GM18511 (cell line): Measurements from ENCODE around the gene RPL13.
"Not testable (repeated sequence)": the region's sequence is repeated elsewhere in the genome, so short reads cannot be mapped to it uniquely, and the experiment has no call there.

ENCODE experiments used
- ATAC-seq: cut with Tn5 transposase; IDR thresholded peaks from one replicate; pipeline ENCODE4 v1.9.1; 2021; ENCODE audit warnings: mild to moderate bottlenecking, moderate library complexity; ENCODE audit not compliant: unreplicated experiment

Gene RPL13

DNA sequence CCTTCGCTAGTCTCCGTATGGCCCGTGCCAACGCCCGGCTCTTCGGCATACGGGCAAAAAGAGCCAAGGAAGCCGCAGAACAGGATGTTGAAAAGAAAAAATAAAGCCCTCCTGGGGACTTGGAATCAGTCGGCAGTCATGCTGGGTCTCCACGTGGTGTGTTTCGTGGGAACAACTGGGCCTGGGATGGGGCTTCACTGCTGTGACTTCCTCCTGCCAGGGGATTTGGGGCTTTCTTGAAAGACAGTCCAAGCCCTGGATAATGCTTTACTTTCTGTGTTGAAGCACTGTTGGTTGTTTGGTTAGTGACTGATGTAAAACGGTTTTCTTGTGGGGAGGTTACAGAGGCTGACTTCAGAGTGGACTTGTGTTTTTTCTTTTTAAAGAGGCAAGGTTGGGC is 2.5 kb downstream of the RPL13 start:
- ATAC-seq = no peak

DNA sequence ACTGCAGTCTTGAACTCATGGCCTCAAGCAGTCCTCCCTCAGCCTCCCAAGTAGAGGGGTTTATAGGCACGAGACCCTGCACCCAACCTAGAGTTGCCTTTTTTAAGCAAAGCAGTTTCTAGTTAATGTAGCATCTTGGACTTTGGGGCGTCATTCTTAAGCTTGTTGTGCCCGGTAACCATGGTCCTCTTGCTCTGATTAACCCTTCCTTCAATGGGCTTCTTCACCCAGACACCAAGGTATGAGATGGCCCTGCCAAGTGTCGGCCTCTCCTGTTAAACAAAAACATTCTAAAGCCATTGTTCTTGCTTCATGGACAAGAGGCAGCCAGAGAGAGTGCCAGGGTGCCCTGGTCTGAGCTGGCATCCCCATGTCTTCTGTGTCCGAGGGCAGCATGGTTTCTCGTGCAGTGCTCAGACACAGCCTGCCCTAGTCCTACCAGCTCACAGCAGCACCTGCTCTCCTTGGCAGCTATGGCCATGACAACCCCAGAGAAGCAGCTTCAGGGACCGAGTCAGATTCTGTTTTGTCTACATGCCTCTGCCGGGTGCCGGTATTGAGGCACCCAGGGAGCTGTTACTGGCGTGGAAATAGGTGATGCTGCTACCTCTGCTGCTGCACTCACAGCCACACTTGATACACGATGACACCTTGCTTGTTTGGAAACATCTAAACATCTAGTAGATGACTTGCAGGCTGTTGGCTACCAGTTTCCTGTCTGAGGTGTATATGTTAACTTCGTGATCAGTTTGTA is 3.3 kb downstream of the RPL13 start:
- no peak for ATAC-seq

DNA sequence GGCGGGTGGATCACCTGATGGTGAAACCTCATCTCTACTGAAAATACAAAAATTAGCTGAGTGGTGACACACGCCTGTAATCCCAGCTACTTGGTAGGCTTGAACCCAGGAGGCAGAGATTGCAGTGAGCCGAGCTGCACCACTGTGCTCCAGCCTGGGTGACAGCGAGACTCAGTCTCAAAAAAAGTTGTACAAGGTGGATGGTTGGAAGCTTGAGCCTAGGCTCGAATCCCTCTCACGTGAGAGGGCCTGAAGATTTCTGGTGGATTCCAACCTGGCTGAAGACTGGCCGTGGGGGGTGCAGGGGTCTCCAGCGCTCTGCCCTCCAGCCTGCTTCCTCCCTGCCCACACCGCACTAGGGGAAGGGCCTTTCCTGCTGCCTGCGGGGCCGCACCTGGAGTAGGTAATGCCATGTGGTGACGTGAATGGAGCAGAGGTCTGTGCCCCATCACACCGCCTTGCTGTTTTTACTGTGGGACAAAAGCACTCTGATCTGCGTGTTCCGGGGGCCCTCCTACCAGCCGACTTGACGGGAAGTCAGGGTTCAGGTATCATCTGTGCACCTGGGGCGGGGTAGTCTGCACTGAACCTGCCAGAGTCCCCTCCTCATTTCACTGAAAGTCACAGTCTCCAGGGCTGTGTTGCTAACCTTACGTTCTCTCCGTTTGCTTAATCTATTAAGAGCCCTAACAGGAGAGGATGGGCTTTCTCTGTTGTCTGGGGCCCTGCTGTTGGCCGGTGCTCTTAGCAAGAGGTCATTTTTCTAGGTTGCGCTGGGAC is 4.2 kb downstream of the RPL13 start:
- no peak for ATAC-seq

DNA sequence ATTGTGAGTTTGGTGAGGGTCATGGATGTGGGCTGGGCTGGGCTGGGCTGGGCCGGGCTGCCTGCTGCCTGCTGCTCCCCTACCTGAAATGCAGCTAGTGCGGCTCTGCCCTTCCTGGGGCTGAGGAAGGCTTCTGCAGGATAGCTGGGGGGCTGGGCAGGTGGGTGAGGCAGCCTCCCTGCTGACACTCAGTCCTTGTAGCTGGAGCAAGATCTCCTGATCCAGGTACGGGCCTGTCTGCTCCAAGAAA is 4.7 kb downstream of the RPL13 start:
- no peak for ATAC-seq

DNA sequence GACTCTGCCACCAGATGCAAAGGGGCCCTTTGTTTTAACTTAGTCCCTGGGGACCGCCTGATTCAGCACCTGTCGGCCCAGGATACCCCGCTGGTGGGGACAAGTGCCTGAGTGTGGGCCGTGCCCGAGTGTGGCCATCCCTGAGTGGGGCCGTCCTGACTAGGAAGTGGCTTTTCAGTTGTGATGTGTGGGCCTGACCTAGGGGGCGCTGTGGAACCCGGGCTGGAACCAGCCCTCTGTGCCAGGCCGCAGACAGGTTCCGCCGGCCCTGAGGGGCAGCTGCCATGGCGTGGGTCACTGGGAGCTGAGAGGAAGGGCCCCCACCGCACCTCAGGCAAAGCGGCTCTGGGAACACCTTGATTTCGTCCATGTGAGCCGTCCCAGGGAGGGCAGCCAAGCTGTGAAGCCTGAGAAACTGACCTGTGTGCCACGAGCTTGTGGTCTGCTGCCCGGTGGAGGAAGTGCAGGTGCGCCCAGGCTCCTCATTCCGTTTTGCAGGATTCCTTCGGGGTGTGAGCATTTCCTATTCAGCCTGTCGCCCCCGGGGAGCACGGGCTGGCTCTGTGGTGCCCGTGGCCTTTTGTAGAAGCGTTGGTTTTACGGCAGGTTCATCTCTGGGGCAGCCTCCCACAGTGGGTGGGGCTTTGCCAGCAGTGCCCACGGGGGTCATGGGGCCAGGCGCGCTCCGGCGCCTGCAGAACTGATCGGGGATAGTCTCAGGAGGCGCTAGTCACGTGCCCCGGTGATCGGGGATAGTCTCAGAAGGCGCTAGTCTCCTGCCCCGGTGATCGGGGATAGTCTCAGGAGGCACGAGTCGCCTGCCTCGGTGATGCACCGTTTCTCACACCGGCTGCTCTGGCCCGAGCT is 5.3 kb downstream of the RPL13 start:
- ATAC-seq = no peak

DNA sequence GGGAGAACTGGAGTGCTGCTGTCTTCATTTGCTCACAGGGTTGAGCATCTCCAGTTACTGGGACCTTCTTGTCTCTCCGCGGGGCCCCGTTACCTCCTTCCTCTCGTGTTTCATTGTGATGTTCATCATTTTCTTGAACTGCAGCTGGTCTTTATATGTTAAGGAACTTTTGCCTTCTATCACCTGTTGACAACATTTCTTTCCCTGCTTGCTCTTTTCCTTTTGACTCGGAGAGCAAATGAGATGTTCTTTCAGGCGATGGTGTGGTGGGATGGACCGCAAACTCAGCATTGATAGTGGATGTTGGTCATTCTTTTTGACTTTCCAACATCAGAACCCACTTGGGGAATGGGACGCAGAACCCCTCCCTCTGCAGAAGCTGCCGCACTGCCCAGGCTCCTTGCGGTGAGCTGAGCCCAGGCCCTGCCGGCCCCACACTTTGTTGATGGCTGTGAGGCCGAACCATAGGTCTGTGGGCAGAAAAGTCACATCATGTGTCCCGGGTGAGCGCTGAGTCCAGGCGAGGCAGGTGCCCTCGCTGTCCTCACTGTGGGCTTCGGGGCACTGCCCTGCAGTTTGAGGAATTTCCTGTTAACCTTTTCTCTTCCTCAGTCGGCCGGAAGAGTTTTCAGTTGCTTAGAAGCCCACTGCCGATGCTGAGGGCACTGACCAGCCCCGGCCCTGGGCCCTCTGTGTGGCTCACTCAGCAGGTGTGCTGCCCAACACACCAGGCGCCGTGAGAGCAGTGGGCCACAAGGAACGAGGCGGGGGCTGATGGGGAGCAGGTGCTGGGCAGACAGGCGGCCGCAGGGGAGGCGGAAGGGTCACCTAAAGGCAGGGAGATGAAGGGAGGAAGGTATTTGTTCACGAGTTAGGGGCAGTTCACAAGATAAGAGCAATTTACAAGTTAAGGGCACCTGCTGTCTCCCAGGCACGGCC is 7.4 kb downstream of the RPL13 start:
- ATAC-seq = no peak

DNA sequence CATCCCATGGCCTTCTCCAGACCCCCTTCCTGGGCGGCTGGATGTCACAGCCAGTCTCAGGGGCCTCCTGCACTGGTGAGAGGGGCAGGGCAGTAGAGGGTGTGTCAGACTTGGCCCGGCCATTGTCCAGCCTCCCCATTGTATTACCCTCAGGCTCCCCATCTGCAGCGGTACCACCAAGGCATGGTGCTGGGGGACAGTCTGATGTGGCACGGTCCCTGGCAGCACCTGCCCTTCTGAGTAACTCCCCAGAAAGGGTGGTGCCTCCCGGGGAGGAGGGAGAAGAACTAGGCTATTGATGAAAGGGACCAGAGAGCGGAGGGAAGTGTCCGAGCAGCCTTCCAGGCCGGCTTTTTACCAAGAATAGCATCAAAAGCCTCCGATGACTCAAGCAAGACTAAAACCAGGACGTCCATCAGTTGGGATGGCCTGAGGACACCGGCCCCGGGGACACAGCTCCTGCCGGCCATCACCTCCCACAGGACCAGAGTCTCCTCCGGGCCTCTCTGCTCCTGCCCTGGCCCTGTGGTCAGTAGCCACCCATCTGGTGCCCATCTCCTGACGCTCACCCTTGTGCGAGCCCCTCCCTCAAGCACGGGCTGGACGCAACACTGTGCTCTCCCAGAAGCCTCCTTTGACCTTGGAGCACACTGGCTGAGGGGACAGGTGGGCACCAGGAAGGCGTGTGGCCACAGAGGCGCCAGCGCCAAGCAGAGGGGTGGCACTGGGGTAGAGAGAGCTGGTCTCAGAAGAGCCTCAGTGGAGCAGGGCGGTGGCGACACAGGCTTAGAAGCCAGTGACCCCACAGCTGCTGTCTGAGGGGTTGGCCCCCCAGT is 9.2 kb downstream of the RPL13 start:
- no peak for ATAC-seq

DNA sequence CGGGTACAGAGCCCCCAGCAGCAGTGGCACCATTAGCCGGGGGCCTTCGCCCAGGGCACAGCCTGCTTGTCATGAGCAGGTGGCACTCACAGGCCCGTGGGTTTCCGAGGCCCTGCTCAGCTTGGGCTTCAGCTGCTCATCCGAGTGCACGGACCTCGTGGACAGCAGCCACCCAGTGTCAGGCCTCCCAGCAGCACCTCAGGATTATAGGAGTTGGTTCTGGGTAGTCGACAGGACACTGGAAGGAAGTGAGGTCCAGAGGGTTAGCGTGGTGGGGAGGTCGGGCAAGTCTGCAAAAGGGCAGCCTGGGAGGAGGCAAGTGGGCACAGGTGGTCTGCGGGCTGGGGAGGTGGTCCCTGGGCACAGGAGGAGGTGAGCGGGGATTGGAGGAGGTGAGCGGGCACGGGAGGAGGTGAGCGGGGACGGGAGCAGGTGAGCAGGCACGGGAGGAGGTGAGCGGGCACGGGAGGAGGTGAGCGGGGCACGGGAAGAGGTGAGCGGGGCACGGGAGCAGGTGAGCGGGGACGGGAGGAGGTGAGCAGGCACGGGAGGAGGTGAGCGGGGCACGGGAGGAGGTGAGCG is 10.0 kb downstream of the RPL13 start:
- no peak for ATAC-seq

DNA sequence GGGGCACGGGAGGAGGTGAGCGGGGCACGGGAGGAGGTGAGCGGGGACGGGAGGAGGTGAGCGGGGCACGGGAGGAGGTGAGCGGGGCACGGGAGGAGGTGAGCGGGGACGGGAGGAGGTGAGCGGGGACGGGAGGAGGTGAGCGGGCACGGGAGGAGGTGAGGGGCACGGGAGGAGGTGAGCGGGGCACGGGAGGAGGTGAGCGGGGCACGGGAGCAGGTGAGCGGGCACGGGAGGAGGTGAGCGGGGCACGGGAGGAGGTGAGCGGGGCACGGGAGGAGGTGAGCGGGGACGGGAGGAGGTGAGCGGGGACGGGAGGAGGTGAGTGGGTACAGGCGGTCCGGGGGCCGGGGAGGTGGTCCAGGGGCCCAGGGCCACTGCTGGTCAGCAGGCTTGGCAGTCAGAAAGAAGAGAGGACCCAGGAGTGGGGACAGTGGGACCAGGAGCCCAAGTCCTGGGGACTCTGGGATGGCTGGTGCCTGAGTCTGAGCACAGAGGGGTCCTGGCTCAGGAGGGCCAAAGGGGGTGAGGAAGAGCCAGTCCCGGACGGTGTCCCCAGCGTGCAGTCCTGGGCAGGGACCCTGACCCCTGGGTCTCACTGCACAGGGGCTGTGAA is 10.6 kb downstream of the RPL13 start:
- ATAC-seq = not testable (repeated sequence)

DNA sequence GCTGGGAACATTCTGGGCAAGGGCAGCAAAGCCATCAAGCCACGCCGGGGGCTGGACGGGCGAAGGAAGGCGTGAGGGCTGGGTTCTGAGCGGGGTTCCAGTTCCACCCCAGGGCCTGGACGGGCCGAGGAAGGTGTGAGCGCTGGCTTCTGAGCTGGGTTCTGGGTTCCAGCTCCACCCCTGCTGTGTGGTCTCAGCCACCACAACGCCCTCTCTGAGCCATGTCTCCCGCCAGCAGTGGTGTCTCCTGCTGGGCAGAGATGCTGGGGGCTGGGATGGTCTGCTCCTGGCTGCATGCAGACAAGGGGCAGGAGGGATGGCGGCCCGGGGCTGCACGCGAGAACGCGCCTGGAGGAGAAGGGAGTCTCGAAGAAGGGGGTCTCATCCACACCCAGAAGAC is 11.2 kb downstream of the RPL13 start:
- no peak for ATAC-seq

DNA sequence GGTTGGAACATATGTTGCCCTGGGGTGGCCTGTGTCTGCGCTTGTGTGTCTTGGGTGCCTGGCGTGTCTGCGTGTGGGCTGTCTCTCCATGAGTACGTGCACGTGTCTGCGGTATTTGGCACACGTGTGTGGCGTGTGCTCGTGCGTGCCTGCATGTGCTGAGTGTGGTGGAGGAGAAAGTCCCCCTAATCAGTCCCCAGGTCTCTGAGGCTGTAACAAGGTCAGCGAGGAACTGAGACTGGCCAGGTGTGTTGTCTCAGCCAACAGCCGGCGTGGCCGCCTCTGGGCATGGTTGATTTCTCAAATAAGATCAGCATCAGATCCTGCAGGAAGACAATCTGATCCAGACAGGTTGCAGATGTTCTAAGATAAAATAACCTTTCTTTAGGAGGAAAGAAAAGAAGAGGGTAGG is 11.6 kb downstream of the RPL13 start:
- ATAC-seq = no peak

DNA sequence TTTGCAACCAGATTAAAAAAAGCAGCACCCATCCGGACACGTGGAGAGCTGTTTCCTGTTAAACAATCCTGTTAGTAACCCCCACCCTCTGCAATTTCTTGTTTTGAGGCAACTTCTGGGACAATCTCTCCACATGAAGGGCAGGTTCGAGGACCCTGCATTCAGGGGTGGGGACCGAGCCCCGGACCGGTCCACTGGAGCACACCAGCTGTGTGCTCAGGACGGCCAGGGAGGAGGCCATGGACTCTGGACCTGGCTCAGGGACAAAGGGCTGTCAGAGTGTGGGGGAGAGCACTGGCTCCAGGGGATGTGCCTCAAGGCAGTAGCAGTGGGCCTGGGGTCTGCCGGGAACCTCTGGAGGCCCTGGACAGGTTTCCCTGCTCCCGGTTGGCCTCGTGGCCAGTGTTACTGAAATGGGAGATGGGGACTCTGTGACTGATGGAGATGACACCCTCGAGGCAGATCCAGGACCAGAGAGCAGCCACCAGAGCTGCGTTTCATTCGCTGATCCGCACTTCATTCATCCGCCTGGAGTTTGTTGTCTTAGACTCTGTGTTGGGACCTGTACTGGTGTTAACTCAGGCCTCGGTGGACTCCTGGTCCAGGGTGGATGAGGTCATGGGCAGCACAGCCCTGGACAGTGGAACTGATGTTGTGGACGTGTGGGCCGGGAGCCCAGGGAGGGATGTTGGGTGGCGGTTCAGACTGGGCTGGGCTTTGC is 12.2 kb downstream of the RPL13 start:
- ATAC-seq = no peak

DNA sequence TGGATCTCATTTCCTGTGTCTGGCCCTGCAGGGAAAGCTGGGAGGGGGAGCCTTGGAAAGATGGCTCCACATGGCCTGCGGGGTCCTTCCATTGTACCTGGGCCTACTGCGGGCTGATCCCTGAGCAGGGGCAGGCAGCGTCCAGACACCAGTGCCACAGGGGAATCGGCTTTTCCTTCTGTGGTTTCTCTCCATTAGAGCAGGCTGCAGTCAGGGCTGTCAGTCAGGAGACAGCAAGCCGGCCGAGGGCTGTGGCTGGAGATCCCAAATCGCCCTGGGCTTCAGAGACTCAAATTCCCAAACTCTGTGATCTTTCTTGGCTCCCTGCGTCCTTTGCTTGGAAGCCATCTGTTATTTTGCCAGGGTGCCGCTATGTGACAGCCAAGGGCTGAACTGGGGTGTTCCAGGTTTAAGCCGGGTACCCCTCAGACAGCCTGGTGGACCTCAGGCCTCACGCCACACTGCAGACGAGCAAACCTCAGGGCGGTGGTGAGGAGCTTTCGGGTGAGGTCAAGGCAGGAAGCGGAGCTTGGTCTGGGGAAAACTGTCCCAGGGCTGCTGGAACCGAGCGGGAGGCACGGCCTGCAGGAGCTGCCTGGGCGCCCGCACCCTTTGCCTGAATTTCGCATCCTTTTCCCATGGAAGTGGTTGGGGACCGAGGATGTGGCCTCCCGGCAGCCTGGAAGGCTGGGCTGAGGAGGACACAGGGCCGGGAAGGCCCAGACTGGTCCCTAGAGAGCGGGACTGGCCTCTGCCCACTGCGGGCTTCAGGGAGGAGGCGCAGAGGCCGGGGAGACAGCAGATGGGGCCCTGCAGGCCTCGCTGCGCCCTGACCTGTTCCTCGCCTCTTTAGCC is 13.6 kb downstream of the RPL13 start:
- ATAC-seq = no peak

DNA sequence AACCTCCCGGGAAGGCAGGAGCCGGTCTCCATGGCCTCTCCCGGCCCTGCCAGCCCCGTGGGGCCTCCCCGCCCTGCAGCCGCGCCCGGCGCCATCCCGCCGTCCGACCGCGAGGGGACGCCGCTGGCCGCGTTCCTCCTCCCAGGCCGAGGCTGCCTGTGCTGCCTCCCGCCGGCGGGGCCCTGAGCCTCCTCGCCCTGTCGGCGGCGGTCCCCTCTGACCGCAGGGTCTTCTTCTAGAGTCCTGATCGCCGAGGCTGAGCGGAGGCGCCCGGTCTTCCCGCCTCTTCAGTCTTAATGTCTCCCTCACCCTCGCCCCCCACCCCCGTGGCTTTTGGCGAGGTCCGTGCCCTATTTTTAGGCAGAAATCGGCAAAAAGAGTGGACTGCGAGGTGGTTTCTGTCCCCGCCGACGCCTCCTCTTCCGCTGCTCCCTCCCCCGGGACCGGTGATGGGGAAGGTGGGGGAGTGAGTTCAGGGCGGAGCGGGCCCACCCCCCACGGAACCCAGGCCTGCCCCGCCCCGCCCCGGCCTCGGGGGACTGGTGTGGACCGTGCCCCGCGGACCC is 14.3 kb downstream of the RPL13 start:
- no peak for ATAC-seq

DNA sequence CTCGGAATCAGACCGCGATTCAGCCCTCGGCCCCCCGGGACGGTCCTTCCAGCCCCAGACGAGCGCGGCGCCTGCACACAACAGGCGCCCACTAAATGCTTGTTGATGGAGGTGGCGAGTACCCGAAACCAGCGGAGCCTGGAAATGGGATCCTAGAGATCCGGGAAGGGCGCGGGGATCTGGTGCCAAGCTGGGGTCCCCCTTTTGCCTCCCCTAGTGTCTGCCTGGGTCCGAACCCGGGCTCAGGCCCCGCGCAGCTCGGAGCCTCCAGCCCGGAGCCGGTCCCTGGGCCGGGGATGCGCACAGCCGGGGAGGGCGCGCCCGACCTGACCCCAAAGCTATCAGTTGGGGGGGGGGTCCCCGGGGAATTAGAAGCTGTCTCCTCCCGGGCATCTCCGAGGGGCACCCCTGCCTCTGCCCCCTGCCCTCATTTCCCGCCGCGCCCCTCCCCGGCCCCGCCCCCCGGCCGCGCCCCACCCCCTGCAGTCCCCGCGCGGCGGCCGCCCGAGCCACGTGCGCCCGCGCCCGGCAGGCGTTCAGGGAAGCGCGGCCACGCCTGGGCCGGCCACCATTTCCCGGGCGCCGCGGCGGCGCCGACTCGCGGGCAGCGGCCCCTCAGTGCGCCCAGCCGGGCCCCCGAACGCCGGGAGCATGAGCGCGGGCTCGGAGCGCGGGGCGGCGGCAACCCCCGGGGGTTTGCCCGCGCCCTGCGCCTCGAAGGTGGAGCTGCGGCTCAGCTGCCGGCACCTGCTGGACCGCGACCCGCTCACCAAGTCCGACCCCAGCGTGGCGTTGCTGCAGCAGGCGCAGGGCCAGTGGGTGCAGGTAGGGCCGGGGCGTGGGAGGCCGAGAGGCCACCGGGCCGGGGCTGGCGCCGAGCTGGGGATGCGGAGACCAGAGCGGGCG is 15.0 kb downstream of the RPL13 start, which contains the start of gene CPNE7:
CPNE7 (plus strand) TSS at position 512 of the 906 bp plus-strand sequence; CDS start at position 652, 140 bp downstream.
- ATAC-seq = no peak
